Heart left ventricle (tissue), 13 donors: ENCODE data around the gene FNDC3B.

Experiments used
- POLR2A ChIP-seq, 2 donors: fragments of 450-650 bp; IDR thresholded peaks; one replicate each; pipeline ENCODE4 v1.6.1; 2017; ENCODE audit warnings: antibody characterized with exemption in 2 of 2, mild to moderate bottlenecking in 2 of 2, moderate library complexity in 2 of 2
- TF ChIP-seq, protein P1 (sequence below), 12 donors: fragments of 200-600 bp; sonication (generic) in 4 of 12; IDR thresholded peaks; one replicate each; pipeline versions ENCODE4 v1.5.0 to v1.8.0; 2018 to 2022; ENCODE audit warnings: antibody characterized with exemption in 12 of 12, mild to moderate bottlenecking in 5 of 12
- donor health status: ischemic (EF 13 %, LVEDD 7.1; RV severe dilation, severe dysfunction).
- donor health status: DM: no; HTN: yes; CAD: no.
- donor health status: DM: no; HTN: no; CAD: no.
- donor health status: ischemic (EF 25% LVEDD 6.9; RV normal size, moderate dysfunction).
- donor health status: ischemic (EF 25% LVEDD 5.7; RV mildly dilated, moderate dysfunction).
- donor health status: ischemic (EF 35%, LVEDD 5.7; RV mildly dilated, moderate dysfunction).
- donor health status: nonischemic (EF 11% LVEDD 7.7; RV severe dilation, severe dysfunction).
- donor health status: DM: yes; HTN: yes; CAD: no.
- donor health status: PGD.
- donor health status: ischemic (EF 29% LVEDD 5.4; RV normal size, mild dysfunction).
- donor health status: nonischemic (EF 23%, LVEDD 6.1; RV moderate dilation, normal function).

DNA sequence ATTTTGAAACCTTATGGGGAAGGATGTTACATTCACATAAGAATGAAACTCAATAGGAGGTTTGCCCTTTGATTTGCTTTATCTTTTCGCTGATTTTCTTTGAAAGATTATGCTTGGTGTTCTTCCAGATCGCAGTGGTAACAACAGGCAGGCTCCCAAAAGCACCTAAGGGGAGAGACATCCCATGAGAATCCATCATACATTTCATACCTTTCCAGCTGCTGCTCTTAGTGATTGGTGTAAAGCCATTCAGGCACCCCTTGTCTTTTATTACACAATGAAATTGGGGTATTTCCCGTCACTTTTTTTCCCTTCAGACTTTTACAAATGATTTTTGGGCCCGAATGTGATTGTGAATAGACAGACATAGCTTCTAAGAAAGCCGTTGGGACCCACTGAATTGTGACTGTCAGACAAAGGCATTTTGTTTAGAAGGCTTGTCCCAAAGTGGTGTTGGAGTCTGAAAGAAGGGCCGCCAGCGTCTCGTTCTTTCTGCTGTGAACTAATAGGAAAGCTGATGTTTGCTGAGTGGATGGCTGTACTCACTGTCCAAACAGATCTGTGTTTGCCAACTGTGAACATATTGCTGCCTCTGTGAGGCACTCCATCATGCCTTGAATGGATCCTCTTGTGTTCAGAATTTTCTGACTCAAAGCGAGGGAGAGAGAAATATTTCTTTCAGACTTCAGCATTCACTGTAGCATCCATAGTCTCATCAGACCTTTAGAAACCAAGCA lies 164.3 kb downstream of the FNDC3B start:
- TF ChIP-seq, protein P1, sequence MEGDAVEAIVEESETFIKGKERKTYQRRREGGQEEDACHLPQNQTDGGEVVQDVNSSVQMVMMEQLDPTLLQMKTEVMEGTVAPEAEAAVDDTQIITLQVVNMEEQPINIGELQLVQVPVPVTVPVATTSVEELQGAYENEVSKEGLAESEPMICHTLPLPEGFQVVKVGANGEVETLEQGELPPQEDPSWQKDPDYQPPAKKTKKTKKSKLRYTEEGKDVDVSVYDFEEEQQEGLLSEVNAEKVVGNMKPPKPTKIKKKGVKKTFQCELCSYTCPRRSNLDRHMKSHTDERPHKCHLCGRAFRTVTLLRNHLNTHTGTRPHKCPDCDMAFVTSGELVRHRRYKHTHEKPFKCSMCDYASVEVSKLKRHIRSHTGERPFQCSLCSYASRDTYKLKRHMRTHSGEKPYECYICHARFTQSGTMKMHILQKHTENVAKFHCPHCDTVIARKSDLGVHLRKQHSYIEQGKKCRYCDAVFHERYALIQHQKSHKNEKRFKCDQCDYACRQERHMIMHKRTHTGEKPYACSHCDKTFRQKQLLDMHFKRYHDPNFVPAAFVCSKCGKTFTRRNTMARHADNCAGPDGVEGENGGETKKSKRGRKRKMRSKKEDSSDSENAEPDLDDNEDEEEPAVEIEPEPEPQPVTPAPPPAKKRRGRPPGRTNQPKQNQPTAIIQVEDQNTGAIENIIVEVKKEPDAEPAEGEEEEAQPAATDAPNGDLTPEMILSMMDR (IDR thresholded peaks at IDR 0.05), result no peak
- TF ChIP-seq POLR2A (IDR thresholded peaks at IDR 0.05), result no peak
